GM12878 (cell line): ENCODE measurements around the gene PIEZO2. TPM values are rescaled to one million over a fixed set of nuclear protein-coding genes. Genes with fewer than 3 reads are reported as not detected.

Experiments
- ATAC-seq: fragments of 200-7000 bp; cut with Tn5 transposase; 3 replicates; pipeline ENCODE4 v1.9.1; 2020; ENCODE audit warnings: mild to moderate bottlenecking, moderate library complexity
- BruUV-seq: library from RNA; stranded (reverse); fragments of 400-500 nt; replicated peaks from 2 replicates; lab custom pipeline; 2021; lab: Mats Ljungman, UMichigan
- CTCF ChIA-PET: fragments of 300-600 bp; sonication (Branson Sonifier 250); formaldehyde crosslinking; extraction: SDS; loops from one replicate; lab custom pipeline; 2021; ENCODE audit warnings: inconsistent platforms; lab: Yijun Ruan, JAX
- POLR2A ChIA-PET: fragments of 350-600 bp; formaldehyde crosslinking; extraction: SDS; loops from one replicate; lab custom pipeline; 2021; ENCODE audit warnings: inconsistent platforms; lab: Charles Lee
- RAD21 ChIA-PET: fragments of 300-600 bp; sonication (Branson Sonifier 250); formaldehyde crosslinking; loops from one replicate; lab custom pipeline; 2023; ENCODE audit warnings: antibody characterized with exemption; ENCODE audit not compliant: unreplicated experiment; lab: Charles Lee
- SMC1A ChIA-PET: fragments of 300-600 bp; sonication (Branson Sonifier 250); formaldehyde crosslinking; loops from one replicate; lab custom pipeline; 2023; ENCODE audit not compliant: unreplicated experiment, uncharacterized antibody; lab: Charles Lee
- DNase-seq: peaks from one replicate; pipeline ENCODE4 v3.0.0-alpha.2; 2011; ENCODE audit warnings: low read depth, low spot score
- FAIRE-seq: peaks from 3 replicates; lab custom pipeline; 2011; peaks lifted over from hg19 to GRCh38; lab: Jason Lieb, UNC
- H2AFZ ChIP-seq: 2 replicates; pipeline ENCODE4 v1.6.0; 2011; ENCODE audit warnings: low read depth, low read length, control low read depth; ENCODE audit not compliant: control insufficient read depth
- H3K27ac ChIP-seq: 2 replicates; pipeline ENCODE4 v1.5.1; 2011; ENCODE audit warnings: control low read depth; ENCODE audit not compliant: control insufficient read depth, insufficient read depth
- H3K27me3 ChIP-seq, 2 experiments: replicated peaks in 1 of 2; 2 replicates each; pipeline versions ENCODE4 v1.6.0 to v1.6.1; 2011; ENCODE audit warnings: low read length in 1 of 2; ENCODE audit not compliant: control insufficient read depth in 2 of 2, insufficient read depth in 2 of 2
- H3K36me3 ChIP-seq, 2 experiments: 2 replicates each; pipeline ENCODE4 v1.5.1; 2011; ENCODE audit warnings: low read length in 1 of 2; ENCODE audit not compliant: control insufficient read depth in 2 of 2, insufficient read depth in 2 of 2
- H3K4me1 ChIP-seq: 2 replicates; pipeline ENCODE4 v1.6.1; 2011; ENCODE audit warnings: mild to moderate bottlenecking, low read length, moderate library complexity, mixed read lengths; ENCODE audit not compliant: control insufficient read depth, insufficient read depth
- H3K4me2 ChIP-seq: 2 replicates; pipeline ENCODE4 v1.6.0; 2011; ENCODE audit warnings: control low read depth; ENCODE audit not compliant: control insufficient read depth, insufficient read depth
- H3K4me3 ChIP-seq: fragments of 200-600 bp; sonication (generic); 2 replicates; pipeline ENCODE4 v1.5.1; 2016
- H3K79me2 ChIP-seq: 2 replicates; pipeline ENCODE4 v1.6.0; 2011; ENCODE audit warnings: low read length; ENCODE audit not compliant: control insufficient read depth, insufficient read depth
- H3K9ac ChIP-seq: 2 replicates; pipeline ENCODE4 v1.8.0; 2011; ENCODE audit warnings: low read length, control low read depth, mixed read lengths; ENCODE audit not compliant: control insufficient read depth, insufficient read depth
- H3K9me3 ChIP-seq: replicated peaks from 3 replicates; pipeline ENCODE4 v1.5.1; 2011; ENCODE audit warnings: mild to moderate bottlenecking, low read length; ENCODE audit not compliant: control insufficient read depth, insufficient read depth
- H4K20me1 ChIP-seq: 2 replicates; pipeline ENCODE4 v1.6.0; 2011; ENCODE audit not compliant: control insufficient read depth, insufficient read depth
- ATF7 ChIP-seq: fragments of 450-650 bp; IDR thresholded peaks from 2 replicates; pipeline ENCODE4 v1.6.1; 2016; ENCODE audit warnings: low read depth, mild to moderate bottlenecking
- BCL11A ChIP-seq: IDR thresholded peaks from 2 replicates; pipeline ENCODE4 v1.6.1; 2011; ENCODE audit warnings: low read depth, low read length
- BCL3 ChIP-seq: IDR thresholded peaks from 2 replicates; pipeline ENCODE4 v1.6.1; 2011; ENCODE audit warnings: borderline replicate concordance, low read depth, mild to moderate bottlenecking, moderate library complexity, low read length; ENCODE audit not compliant: insufficient read depth, poor library complexity, severe bottlenecking
- EZH2 ChIP-seq: IDR thresholded peaks from 2 replicates; pipeline ENCODE4 v1.6.1; 2012; ENCODE audit warnings: low read depth, mild to moderate bottlenecking, control low read depth, inconsistent platforms, low read length, borderline replicate concordance; ENCODE audit not compliant: control insufficient read depth
- FOS ChIP-seq: IDR thresholded peaks from 3 replicates; pipeline ENCODE4 v1.6.1; 2011; ENCODE audit warnings: borderline replicate concordance; ENCODE audit not compliant: insufficient read length; ENCODE audit errors: extremely low read depth
- IKZF1 ChIP-seq: fragments of 450-650 bp; conservative IDR thresholded peaks from 2 replicates; pipeline ENCODE4 v1.6.1; 2017; ENCODE audit warnings: antibody characterized with exemption, mild to moderate bottlenecking
- IKZF2 ChIP-seq, 2 experiments: fragments of 450-650 bp; IDR thresholded peaks; 2 replicates each; pipeline ENCODE4 v1.6.1; 2017; ENCODE audit warnings: mild to moderate bottlenecking in 2 of 2, moderate library complexity in 2 of 2
- KDM1A ChIP-seq: fragments of 200-600 bp; sonication (generic); IDR thresholded peaks from 2 replicates; pipeline ENCODE4 v1.6.1; 2016; ENCODE audit warnings: borderline replicate concordance
- NR2F1 ChIP-seq: fragments of 450-650 bp; conservative IDR thresholded peaks from 2 replicates; pipeline ENCODE4 v1.6.1; 2017; ENCODE audit warnings: mild to moderate bottlenecking
- POU2F2 ChIP-seq: IDR thresholded peaks from 3 replicates; pipeline ENCODE4 v1.6.1; 2011; ENCODE audit warnings: low read depth, mild to moderate bottlenecking, low read length, borderline replicate concordance
- RUNX3 ChIP-seq: IDR thresholded peaks from 2 replicates; pipeline ENCODE4 v1.6.1; 2012; ENCODE audit warnings: low read length, inconsistent platforms
- SMAD1 ChIP-seq: fragments of 450-650 bp; IDR thresholded peaks from 2 replicates; pipeline ENCODE4 v1.6.1; 2018; ENCODE audit warnings: mild to moderate bottlenecking, low read depth; ENCODE audit not compliant: partially characterized antibody
- SMAD5 ChIP-seq: IDR thresholded peaks from 2 replicates; pipeline ENCODE4 v1.6.1; 2016; ENCODE audit warnings: antibody characterized with exemption, low read depth
- SMC3 ChIP-seq: IDR thresholded peaks from 2 replicates; pipeline ENCODE4 v1.6.1; 2011; ENCODE audit warnings: low read length, improper control_type of control experiment, borderline replicate concordance
- SPI1 ChIP-seq: IDR thresholded peaks from 2 replicates; pipeline ENCODE4 v1.6.1; 2011; ENCODE audit warnings: low read depth, mild to moderate bottlenecking, low read length, moderate library complexity, borderline replicate concordance; ENCODE audit not compliant: insufficient read depth
- WGBS: methylation state at CpG from one replicate; pipeline ENCODE4 v1.1.6; 2016; ENCODE audit warnings: low lambda C conversion rate; ENCODE audit not compliant: insufficient replicate concordance, insufficient coverage; ENCODE audit errors: missing lambda C conversion rate; 5-methylcytosine and 5-hydroxymethylcytosine counted together
- in situ Hi-C: fragments of 300-500 bp; cut with MboI; formaldehyde crosslinking; loops from 9 replicates; pipeline ENCODE4 v1.14.3; 2018; ENCODE audit warnings: mixed read lengths
- intact Hi-C: fragments of 100-400 bp; cut with micrococcal nuclease; formaldehyde crosslinking; loops from one replicate; pipeline ENCODE4 v1.14.2; 2022; ENCODE audit not compliant: unreplicated experiment
- polyA plus RNA-seq, 11 experiments: library from polyadenylated mRNA; depleted of rRNA in 4 of 11; unstranded in 6 of 11; stranded (reverse) in 5 of 11; fragments of >200 nt; fragmentation: Nextera tagmentation in 4 of 11; fragmentation: Illumina TruSeq in 1 of 11; extraction: Ambion mirVana in 4 of 11; extraction: Trizol in 1 of 11; gene quantifications; 1 replicate in 1 of 11; 2 replicates in 10 of 11; pipeline versions ENCODE4 v1.2.1 to v1.2.3, GENCODE V29; 2011 to 2016; ENCODE audit warnings: inconsistent platforms in 2 of 11, missing spikeins in 2 of 11, low read depth in 1 of 11
- total RNA-seq, 4 experiments: library from RNA; depleted of rRNA in 3 of 4; stranded (reverse); fragments of >200 nt in 3 of 4; fragmentation: Illumina TruSeq in 1 of 4; extraction: Trizol in 1 of 4; gene quantifications; 2 replicates each; pipeline versions ENCODE4 v1.2.1 to v1.2.3, GENCODE V29; 2013 to 2021

The PIEZO2 gene
- total and polyA plus RNA-seq, 10 of the 15 experiments (the other 5 are each of a cell fraction or from before 2014, with no cell fraction given), result 6.7 to 42.3 (median 27.4) TPM

- SMC1A ChIA-PET, result interaction anchor here (0.6 to 4.1 kb wide), 18 partner anchors 11 to 221 kb away, joined by 3 to 17 read pairs (median 3); no protein-coding TSS in a partner anchor
- Histone ChIP-seq H3K4me1 (peaks cover 10% of the 10 kb centered on the region), H3K36me3 (no peaks in the 10 kb centered on the region), H3K79me2 (peaks cover 48% of the 10 kb centered on the region), H3K27ac (no peak overlapping the region), H4K20me1 (no peaks in the 10 kb centered on the region), H3K4me3 (no peak overlapping the region), H3K27me3 (no peaks in the 10 kb centered on the region), H3K4me2 (no peak overlapping the region), H3K9ac (no peak overlapping the region), H2AFZ (no peak overlapping the region), H3K9me3 (peaks cover 3% of the 10 kb centered on the region; the same call in 1 of the 3 replicates)
- CTCF ChIA-PET, result interaction anchor here (1.1 to 2.0 kb wide), 2 partner anchors 16 to 20 kb away, joined by 3 to 4 read pairs; no protein-coding TSS in a partner anchor
- no TSS peak for BruUV-seq
- DNase-seq (no peak), ATAC-seq (peak; percentile 77), FAIRE-seq (no peak)
- intact Hi-C loops, result no loop called here
- no peak for TF ChIP-seq SMAD5
- TF ChIP-seq BCL11A, result no peak
- peak; percentile 77 for TF ChIP-seq NR2F1
- no peak for TF ChIP-seq SMC3
- TF ChIP-seq KDM1A, result no peak
- peak; percentile 47; the same call in 1 of the 2 replicates for TF ChIP-seq RUNX3
- no peak for TF ChIP-seq EZH2
- TF ChIP-seq IKZF2 (IDR thresholded peaks at IDR 0.05), result no peak
- TF ChIP-seq IKZF1, result no peak
- TF ChIP-seq FOS, result no peak
- TF ChIP-seq POU2F2, result no peak
- peak; percentile 61; the same call in 1 of the 2 replicates for TF ChIP-seq SPI1
- TF ChIP-seq ATF7, result peak; percentile 49; the same call in 1 of the 2 replicates
- no peak for TF ChIP-seq BCL3
- TF ChIP-seq SMAD1, result no peak
- 75% methylated on average over 5 of the region's 5 CpGs for WGBS
- RAD21 ChIA-PET, result interaction anchor here (0.7 to 1.2 kb wide), 5 partner anchors 9 to 122 kb away, joined by 3 read pairs; no protein-coding TSS in a partner anchor
- POLR2A ChIA-PET, result interaction anchor here (1.1 to 1.5 kb wide), 3 partner anchors 20 to 79 kb away, joined by 4 to 5 read pairs (median 4); no protein-coding TSS in a partner anchor
- in situ Hi-C loops, result no loop called here
These were observed 76.7 kb downstream of the PIEZO2 start for GRCh38 chr18:11072632-11073031.
